A673 (cell line): ENCODE measurements around the gene HPS3.

Experiments
- EZH2 ChIP-seq: fragments of 200-600 bp; sonication (generic); IDR thresholded peaks from 2 replicates; pipeline ENCODE4 v1.6.1; 2017; ENCODE audit warnings: borderline replicate concordance, low read depth, mild to moderate bottlenecking, mixed read lengths, antibody characterized with exemption, low read length; ENCODE audit not compliant: poor library complexity, severe bottlenecking
- TF ChIP-seq, protein P1 (sequence below): fragments of 300-800, 200-600 bp; sonication (generic); conservative IDR thresholded peaks from 2 replicates; pipeline ENCODE4 v1.5.1; 2017; ENCODE audit warnings: low read depth, mild to moderate bottlenecking, antibody characterized with exemption, low read length, moderate library complexity, mixed read lengths

DNA sequence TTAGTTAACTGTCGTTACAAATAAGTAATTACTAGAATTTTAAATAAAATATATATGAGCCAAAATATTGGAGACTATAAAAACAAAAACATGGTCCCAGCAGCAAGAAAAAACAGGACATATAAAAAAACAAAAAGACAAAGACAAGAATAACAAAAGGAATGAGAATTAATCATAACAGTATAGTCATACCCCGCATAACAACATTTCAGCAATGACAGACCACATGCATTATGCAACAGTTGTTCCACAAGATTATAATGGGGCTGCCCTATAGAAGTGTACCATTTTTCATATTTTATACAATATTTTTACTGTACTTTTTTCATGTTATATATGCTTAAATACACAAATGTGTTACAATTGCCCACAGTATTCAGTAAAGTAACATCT is 48.7 kb upstream of the HPS3 start:
- TF ChIP-seq, protein P1, sequence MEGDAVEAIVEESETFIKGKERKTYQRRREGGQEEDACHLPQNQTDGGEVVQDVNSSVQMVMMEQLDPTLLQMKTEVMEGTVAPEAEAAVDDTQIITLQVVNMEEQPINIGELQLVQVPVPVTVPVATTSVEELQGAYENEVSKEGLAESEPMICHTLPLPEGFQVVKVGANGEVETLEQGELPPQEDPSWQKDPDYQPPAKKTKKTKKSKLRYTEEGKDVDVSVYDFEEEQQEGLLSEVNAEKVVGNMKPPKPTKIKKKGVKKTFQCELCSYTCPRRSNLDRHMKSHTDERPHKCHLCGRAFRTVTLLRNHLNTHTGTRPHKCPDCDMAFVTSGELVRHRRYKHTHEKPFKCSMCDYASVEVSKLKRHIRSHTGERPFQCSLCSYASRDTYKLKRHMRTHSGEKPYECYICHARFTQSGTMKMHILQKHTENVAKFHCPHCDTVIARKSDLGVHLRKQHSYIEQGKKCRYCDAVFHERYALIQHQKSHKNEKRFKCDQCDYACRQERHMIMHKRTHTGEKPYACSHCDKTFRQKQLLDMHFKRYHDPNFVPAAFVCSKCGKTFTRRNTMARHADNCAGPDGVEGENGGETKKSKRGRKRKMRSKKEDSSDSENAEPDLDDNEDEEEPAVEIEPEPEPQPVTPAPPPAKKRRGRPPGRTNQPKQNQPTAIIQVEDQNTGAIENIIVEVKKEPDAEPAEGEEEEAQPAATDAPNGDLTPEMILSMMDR: no peak
- TF ChIP-seq EZH2: no peak
